Endothelial cell of umbilical vein (primary cell): ENCODE measurements around the gene FMO5. TPM values are rescaled to one million over a fixed set of nuclear protein-coding genes. Genes with fewer than 3 reads are reported as not detected.

ENCODE experiments used
- BruUV-seq: library from RNA; stranded (reverse); fragments of 400-500 nt; replicated peaks from 2 replicates; lab custom pipeline; 2021; lab: Mats Ljungman, UMichigan
- CTCF ChIA-PET: fragments of 300-600, 350-600 bp; sonication (Branson Sonifier 250); formaldehyde crosslinking; loops from one replicate; lab custom pipeline; 2021; ENCODE audit warnings: antibody characterized with exemption, inconsistent platforms; lab: Charles Lee
- POLR2A ChIA-PET: fragments of 300-600, 350-600 bp; sonication (Branson Sonifier 250); formaldehyde crosslinking; loops from one replicate; lab custom pipeline; 2021; ENCODE audit warnings: antibody characterized with exemption, inconsistent platforms; lab: Charles Lee
- DNase-seq: peaks from one replicate; pipeline ENCODE4 v3.0.0-alpha.2; 2011; ENCODE audit warnings: low read depth, low spot score
- FAIRE-seq: peaks from 2 replicates; lab custom pipeline; 2011; peaks lifted over from hg19 to GRCh38; lab: Jason Lieb, UNC
- H2AFZ ChIP-seq: 2 replicates; pipeline ENCODE4 v1.6.0; 2012; ENCODE audit warnings: low read depth, low read length, control low read depth, inconsistent platforms
- H3K27ac ChIP-seq: 2 replicates; pipeline ENCODE4 v1.5.1; 2011; ENCODE audit warnings: low read depth, mild to moderate bottlenecking, control low read depth, low read length, moderate library complexity; ENCODE audit not compliant: insufficient read depth
- H3K27me3 ChIP-seq, 2 experiments: 2 replicates each; pipeline versions ENCODE4 v1.6.0 to v1.6.1; 2011; ENCODE audit warnings: low read length in 2 of 2, mixed read lengths in 1 of 2; ENCODE audit not compliant: control insufficient read depth in 2 of 2, insufficient read depth in 2 of 2
- H3K36me3 ChIP-seq, 2 experiments: 2 replicates in 1 of 2; 3 replicates in 1 of 2; pipeline ENCODE4 v1.5.1; 2011; ENCODE audit warnings: low read length in 2 of 2, mild to moderate bottlenecking in 1 of 2, moderate library complexity in 1 of 2; ENCODE audit not compliant: control insufficient read depth in 2 of 2, insufficient read depth in 2 of 2; ENCODE audit errors: extremely low read depth in 1 of 2
- H3K4me1 ChIP-seq: 3 replicates; pipeline ENCODE4 v1.5.1; 2011; ENCODE audit warnings: mild to moderate bottlenecking, low read length; ENCODE audit not compliant: control insufficient read depth, insufficient read depth; ENCODE audit errors: extremely low read depth
- H3K4me2 ChIP-seq: 2 replicates; pipeline ENCODE4 v1.6.1; 2011; ENCODE audit warnings: low read length, control low read depth, mixed read lengths; ENCODE audit not compliant: insufficient read depth
- H3K4me3 ChIP-seq, 3 experiments: fragments of 200-600 bp in 1 of 3; sonication (generic), shearing (Covaris generic) in 1 of 3; replicated peaks in 1 of 3; 2 replicates each; pipeline ENCODE4 v1.5.1; 2011 to 2016; ENCODE audit warnings: control low read depth in 3 of 3, low read length in 3 of 3, mild to moderate bottlenecking in 2 of 3, inconsistent platforms in 1 of 3, low read depth in 1 of 3, moderate library complexity in 1 of 3; ENCODE audit not compliant: insufficient read depth in 1 of 3
- H3K79me2 ChIP-seq: 2 replicates; pipeline ENCODE4 v1.6.0; 2012; ENCODE audit warnings: low read length, inconsistent platforms; ENCODE audit not compliant: control insufficient read depth, insufficient read depth
- H3K9ac ChIP-seq: replicated peaks from 2 replicates; pipeline ENCODE3; 2011; ENCODE audit warnings: low read length, control low read depth; ENCODE audit not compliant: insufficient read depth; ENCODE audit errors: extremely low read depth
- H3K9me1 ChIP-seq: replicated peaks from 3 replicates; pipeline ENCODE4 v1.6.0; 2011; ENCODE audit warnings: mild to moderate bottlenecking, low read length; ENCODE audit not compliant: control insufficient read depth, insufficient read depth; ENCODE audit errors: extremely low read depth
- H3K9me3 ChIP-seq: replicated peaks from 2 replicates; pipeline ENCODE4 v1.5.1; 2012; ENCODE audit warnings: low read length, inconsistent platforms; ENCODE audit not compliant: control insufficient read depth, insufficient read depth
- H4K20me1 ChIP-seq: replicated peaks from 2 replicates; pipeline ENCODE3; 2011; ENCODE audit warnings: mild to moderate bottlenecking, low read length; ENCODE audit not compliant: control insufficient read depth, insufficient read depth; ENCODE audit errors: extremely low read depth
- CTCF ChIP-seq, 2 donors: IDR thresholded peaks; 1 replicate in 1 of 2; 2 replicates in 1 of 2; pipeline ENCODE4 v1.5.1; 2011; ENCODE audit warnings: low read length in 2 of 2, mild to moderate bottlenecking in 2 of 2, moderate library complexity in 2 of 2, control low read depth in 1 of 2, inconsistent platforms in 1 of 2, low read depth in 1 of 2; ENCODE audit not compliant: insufficient read depth in 1 of 2; ENCODE audit errors: extremely low read depth in 1 of 2
- EZH2 ChIP-seq: IDR thresholded peaks from 2 replicates; pipeline ENCODE4 v1.6.1; 2012; ENCODE audit warnings: borderline replicate concordance, low read depth, mild to moderate bottlenecking, moderate library complexity, low read length, inconsistent platforms; ENCODE audit not compliant: severe bottlenecking
- MYC ChIP-seq: IDR thresholded peaks from one replicate; pipeline ENCODE4 v1.6.1; 2011; ENCODE audit warnings: mild to moderate bottlenecking, low read depth, low read length
- POLR2A ChIP-seq: IDR thresholded peaks from 2 replicates; pipeline ENCODE4 v1.6.1; 2012; ENCODE audit warnings: low read depth, mild to moderate bottlenecking, control low read depth, low read length
- POLR2AphosphoS5 ChIP-seq: IDR thresholded peaks from 2 replicates; pipeline ENCODE4 v1.6.1; 2012; ENCODE audit warnings: low read depth, mild to moderate bottlenecking, control low read depth, low read length, moderate library complexity; ENCODE audit not compliant: insufficient read depth
- dilution Hi-C: fragments of 300-500 bp; cut with MboI; formaldehyde crosslinking; loops from one replicate; pipeline ENCODE4 v1.15.0; 2019; ENCODE audit warnings: low sequenced_read_pairs; ENCODE audit not compliant: extremely low pct_ligation_motif_present
- intact Hi-C: fragments of 100-400 bp; cut with micrococcal nuclease; formaldehyde crosslinking; loops from one replicate; pipeline ENCODE4 v1.10.0; 2022
- polyA plus RNA-seq, 4 experiments: library from polyadenylated mRNA; depleted of rRNA in 3 of 4; stranded (reverse) in 3 of 4; unstranded in 1 of 4; fragments of >200 nt; gene quantifications; 2 replicates each; pipeline versions ENCODE4 v1.2.1 to v1.2.3, GENCODE V29; 2011 to 2012; ENCODE audit warnings: missing spikeins in 1 of 4
- total RNA-seq: library from RNA; stranded (reverse); gene quantifications from 2 replicates; pipeline ENCODE4 v1.2.3, GENCODE V29; 2021

FMO5 gene
- total and polyA plus RNA-seq, 2 donors (not counting 3 experiments of a cell fraction or from before 2014, with no cell fraction given): 0.48 to 0.60 TPM

GRCh38 chr1:147260956-147261355 is 35.8 kb upstream of the FMO5 start:
- Histone ChIP-seq H4K20me1 (no peaks in the 10 kb centered on the region), H3K4me1 (no peaks in the 10 kb centered on the region), H3K9me3 (no peaks in the 10 kb centered on the region), H3K9me1 (peaks cover 2% of the 10 kb centered on the region), H3K79me2 (peaks cover 5% of the 10 kb centered on the region), H2AFZ (no peak overlapping the region), H3K9ac (no peak overlapping the region), H3K4me2 (no peak overlapping the region), H3K27me3 (no peaks in the 10 kb centered on the region), H3K36me3 (peaks cover 0 to 6% of the 10 kb centered on the region in 2 experiments), H3K4me3 (no peak overlapping the region), H3K27ac (no peak overlapping the region)
- POLR2A ChIA-PET: no interaction called here
- CTCF ChIA-PET: interaction anchor here (2.0 kb wide), 1 partner anchor 13 kb away, joined by 12 read pairs; no protein-coding TSS in a partner anchor
- dilution Hi-C loops (no loop called here), intact Hi-C loops (no loop called here)
- no peak for TF ChIP-seq POLR2A
- FAIRE-seq (no peak), DNase-seq (no peak)
- no TSS peak for BruUV-seq

GRCh38 chr1:147252540-147252939 is 27.4 kb upstream of the FMO5 start:
- H3K9ac ChIP-seq: no peak overlapping the region
- H3K9me1 ChIP-seq: peaks cover 2% of the 10 kb centered on the region
- DNase-seq (no peak), FAIRE-seq (no peak)
- CTCF ChIA-PET: interaction anchor here (0.8 to 1.0 kb wide), 3 partner anchors 9 to 21 kb away, joined by 3 to 5 read pairs (median 3); partner anchors contain the start of gene CHD1L
- dilution Hi-C loops (no loop called here), intact Hi-C loops (no loop called here)
- peaks cover 0 to 4% of the 10 kb centered on the region in 2 experiments for H3K36me3 ChIP-seq
- TF ChIP-seq CTCF (IDR thresholded peaks at IDR 0.05; ENCODE audit: extremely low read depth in 1 of 2, insufficient read depth in 1 of 2, low read depth in 1 of 2, low read length in 2 of 2): no peak
- TF ChIP-seq EZH2: no peak
- TF ChIP-seq MYC: no peak
- no peak for TF ChIP-seq POLR2A
- no peak for TF ChIP-seq POLR2AphosphoS5
- H3K4me1 ChIP-seq: peaks cover 4% of the 10 kb centered on the region
- H4K20me1 ChIP-seq: peaks cover 3% of the 10 kb centered on the region
- H3K27ac ChIP-seq: no peak overlapping the region
- H3K4me2 ChIP-seq: no peak overlapping the region
- POLR2A ChIA-PET: no interaction called here
- peaks cover 52% of the 10 kb centered on the region for H3K79me2 ChIP-seq
- BruUV-seq: no TSS peak
- no peaks in the 10 kb centered on the region for H3K9me3 ChIP-seq
- no peaks in the 10 kb centered on the region for H3K27me3 ChIP-seq
- H2AFZ ChIP-seq: no peak overlapping the region
- H3K4me3 ChIP-seq: no peak overlapping the region
